Upper lobe of left lung (tissue), 6 donors: ENCODE data around the gene KRTAP16-1. TPM values are rescaled to one million over a fixed set of nuclear protein-coding genes. Genes with fewer than 3 reads are reported as not detected.
A peak's percentile ranks its signal among the peaks of the same experiment; 100 is the strongest.
"Not testable (repeated sequence)": the region's sequence is repeated elsewhere in the genome, so short reads cannot be mapped to it uniquely, and the experiment has no call there.

Source experiments
- ATAC-seq, 2 donors: fragments of 200-7000 bp; cut with Tn5 transposase; one replicate each; pipeline ENCODE4 v1.9.1; 2022; ENCODE audit warnings: mild to moderate bottlenecking in 2 of 2, moderate library complexity in 2 of 2; ENCODE audit not compliant: low FRiP score in 2 of 2
- DNase-seq, 2 donors: peaks; one replicate each; pipeline ENCODE4 v3.0.0-alpha.2; 2019 to 2020
- H3K27ac ChIP-seq, 4 donors: fragments of 200-600 bp; sonication (generic); one replicate each; pipeline ENCODE4 v1.5.1; 2016 to 2019
- H3K27me3 ChIP-seq, 4 donors: fragments of 200-600 bp; sonication (generic); one replicate each; pipeline ENCODE4 v1.5.1; 2017 to 2019
- H3K36me3 ChIP-seq, 4 donors: fragments of 200-600 bp; sonication (generic); one replicate each; pipeline ENCODE4 v1.5.1; 2016 to 2019
- H3K4me1 ChIP-seq, 4 donors: fragments of 200-600 bp; sonication (generic); one replicate each; pipeline ENCODE4 v1.5.1; 2018 to 2019
- H3K4me3 ChIP-seq, 4 donors: fragments of 200-600 bp; sonication (generic); one replicate each; pipeline ENCODE4 v1.5.1; 2017 to 2019; ENCODE audit warnings: mild to moderate bottlenecking in 2 of 4, moderate library complexity in 1 of 4
- H3K9me3 ChIP-seq, 4 donors: fragments of 200-600 bp; sonication (generic); one replicate each; pipeline ENCODE4 v1.5.1; 2018 to 2019
- EP300 ChIP-seq, 4 donors: sonication (generic); formaldehyde crosslinking; IDR thresholded peaks; one replicate each; pipeline ENCODE4 v1.5.1; 2017; ENCODE audit warnings: antibody characterized with exemption in 4 of 4, control low read depth in 2 of 4
- POLR2A ChIP-seq, 4 donors: fragments of 450-650 bp; IDR thresholded peaks; one replicate each; pipeline ENCODE4 v1.5.1; 2016 to 2017; ENCODE audit warnings: antibody characterized with exemption in 4 of 4, mild to moderate bottlenecking in 2 of 4
- POLR2AphosphoS5 ChIP-seq, 2 donors: sonication (generic); formaldehyde crosslinking; IDR thresholded peaks; one replicate each; pipeline ENCODE4 v1.5.1; 2017; ENCODE audit warnings: antibody characterized with exemption in 2 of 2
- WGBS, 2 donors: methylation state at CpG; one replicate each; pipeline ENCODE4 v1.1.5; 2017 to 2018; 5-methylcytosine and 5-hydroxymethylcytosine counted together
- total RNA-seq, 6 donors: library from RNA; depleted of rRNA in 4 of 6; stranded (reverse); fragments of >200 nt in 4 of 6; gene quantifications; one replicate each; pipeline versions ENCODE4 v1.1.0 to v1.2.1, GENCODE V29; 2016 to 2021
- TF ChIP-seq, protein P1 (sequence below), 6 experiments: fragments of 450-650 bp in 4 of 6; fragments of 200-600 bp in 2 of 6; sonication (generic) in 2 of 6; IDR thresholded peaks; one replicate each; pipeline ENCODE4 v1.5.1; 2016 to 2019; ENCODE audit warnings: antibody characterized with exemption in 6 of 6
- donor health status: DM: no; HTN: no; CAD: no; lungs with moderate emphysema.
- donor health status: DM: no; HTN: yes; CAD: no; lungs with severe emphysema.

Gene KRTAP16-1
- total RNA-seq, 6 donors from 2014 or later = not detected

DNA sequence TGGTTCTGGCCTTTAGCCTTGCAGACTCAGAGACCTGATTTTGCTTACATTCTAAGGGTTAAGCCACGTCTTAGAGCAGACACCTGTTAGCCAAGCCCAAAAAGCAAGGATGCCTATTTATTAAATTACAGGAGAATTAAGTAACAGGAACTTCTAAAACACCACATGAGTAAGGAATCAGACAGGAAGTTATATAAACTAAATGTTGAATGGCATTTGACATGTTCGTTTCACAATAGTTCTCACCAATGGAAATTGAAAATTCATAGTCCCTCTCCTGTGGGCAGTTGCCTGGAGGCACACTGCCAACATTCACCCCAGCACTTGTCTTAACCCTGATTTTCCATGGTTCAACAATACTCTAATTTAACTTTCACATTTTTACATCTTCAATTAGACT lies 24.6 kb downstream of the KRTAP16-1 start:
- no peak overlapping the region for H3K27ac ChIP-seq
- no peaks in the 10 kb centered on the region for H3K27me3 ChIP-seq
- no peaks in the 10 kb centered on the region for H3K36me3 ChIP-seq
- H3K9me3 ChIP-seq = no peaks in the 10 kb centered on the region
- H3K4me1 ChIP-seq = no peaks in the 10 kb centered on the region
- WGBS, 2 donors = 10 to 17% methylated on average over 2 of the region's 2 CpGs
- no peak overlapping the region for H3K4me3 ChIP-seq
- no peak for ATAC-seq
- DNase-seq = no peak
- TF ChIP-seq EP300 (IDR thresholded peaks at IDR 0.05) (no peak), POLR2A (IDR thresholded peaks at IDR 0.05) (no peak), POLR2AphosphoS5 (IDR thresholded peaks at IDR 0.05) (no peak)
- TF ChIP-seq, protein P1, sequence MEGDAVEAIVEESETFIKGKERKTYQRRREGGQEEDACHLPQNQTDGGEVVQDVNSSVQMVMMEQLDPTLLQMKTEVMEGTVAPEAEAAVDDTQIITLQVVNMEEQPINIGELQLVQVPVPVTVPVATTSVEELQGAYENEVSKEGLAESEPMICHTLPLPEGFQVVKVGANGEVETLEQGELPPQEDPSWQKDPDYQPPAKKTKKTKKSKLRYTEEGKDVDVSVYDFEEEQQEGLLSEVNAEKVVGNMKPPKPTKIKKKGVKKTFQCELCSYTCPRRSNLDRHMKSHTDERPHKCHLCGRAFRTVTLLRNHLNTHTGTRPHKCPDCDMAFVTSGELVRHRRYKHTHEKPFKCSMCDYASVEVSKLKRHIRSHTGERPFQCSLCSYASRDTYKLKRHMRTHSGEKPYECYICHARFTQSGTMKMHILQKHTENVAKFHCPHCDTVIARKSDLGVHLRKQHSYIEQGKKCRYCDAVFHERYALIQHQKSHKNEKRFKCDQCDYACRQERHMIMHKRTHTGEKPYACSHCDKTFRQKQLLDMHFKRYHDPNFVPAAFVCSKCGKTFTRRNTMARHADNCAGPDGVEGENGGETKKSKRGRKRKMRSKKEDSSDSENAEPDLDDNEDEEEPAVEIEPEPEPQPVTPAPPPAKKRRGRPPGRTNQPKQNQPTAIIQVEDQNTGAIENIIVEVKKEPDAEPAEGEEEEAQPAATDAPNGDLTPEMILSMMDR (IDR thresholded peaks at IDR 0.05) = no peak

DNA sequence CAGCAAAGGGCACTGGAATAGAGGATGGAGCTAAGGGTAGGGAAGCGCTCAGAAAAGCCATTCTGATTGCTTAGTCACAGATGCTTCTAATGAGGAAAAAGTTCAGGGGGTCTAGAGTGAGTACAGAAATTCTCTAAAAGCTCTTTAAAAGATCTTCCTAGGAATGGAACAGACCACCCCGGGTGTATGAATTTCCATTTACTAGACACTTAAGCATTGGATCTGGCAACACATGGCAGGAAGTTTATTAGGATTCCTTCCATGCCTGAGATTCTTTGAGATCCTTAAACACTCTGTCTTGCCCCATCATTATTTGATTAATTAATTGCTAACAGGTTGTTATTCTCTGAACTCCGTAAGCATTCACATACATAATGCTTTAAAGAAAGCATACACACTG lies 25.1 kb downstream of the KRTAP16-1 start:
- Histone ChIP-seq H3K4me1 (no peaks in the 10 kb centered on the region), H3K27me3 (no peaks in the 10 kb centered on the region), H3K36me3 (no peaks in the 10 kb centered on the region), H3K4me3 (no peak overlapping the region), H3K9me3 (no peaks in the 10 kb centered on the region), H3K27ac (no peak overlapping the region)
- DNase-seq (no peak), ATAC-seq (no peak)
- no peak for TF ChIP-seq POLR2A (IDR thresholded peaks at IDR 0.05)
- TF ChIP-seq EP300 (IDR thresholded peaks at IDR 0.05) = no peak
- TF ChIP-seq, protein P1 (IDR thresholded peaks at IDR 0.05) = no peak
- TF ChIP-seq POLR2AphosphoS5 (IDR thresholded peaks at IDR 0.05) = no peak
- WGBS, 2 donors = 48 to 53% methylated on average over 3 of the region's 3 CpGs

DNA sequence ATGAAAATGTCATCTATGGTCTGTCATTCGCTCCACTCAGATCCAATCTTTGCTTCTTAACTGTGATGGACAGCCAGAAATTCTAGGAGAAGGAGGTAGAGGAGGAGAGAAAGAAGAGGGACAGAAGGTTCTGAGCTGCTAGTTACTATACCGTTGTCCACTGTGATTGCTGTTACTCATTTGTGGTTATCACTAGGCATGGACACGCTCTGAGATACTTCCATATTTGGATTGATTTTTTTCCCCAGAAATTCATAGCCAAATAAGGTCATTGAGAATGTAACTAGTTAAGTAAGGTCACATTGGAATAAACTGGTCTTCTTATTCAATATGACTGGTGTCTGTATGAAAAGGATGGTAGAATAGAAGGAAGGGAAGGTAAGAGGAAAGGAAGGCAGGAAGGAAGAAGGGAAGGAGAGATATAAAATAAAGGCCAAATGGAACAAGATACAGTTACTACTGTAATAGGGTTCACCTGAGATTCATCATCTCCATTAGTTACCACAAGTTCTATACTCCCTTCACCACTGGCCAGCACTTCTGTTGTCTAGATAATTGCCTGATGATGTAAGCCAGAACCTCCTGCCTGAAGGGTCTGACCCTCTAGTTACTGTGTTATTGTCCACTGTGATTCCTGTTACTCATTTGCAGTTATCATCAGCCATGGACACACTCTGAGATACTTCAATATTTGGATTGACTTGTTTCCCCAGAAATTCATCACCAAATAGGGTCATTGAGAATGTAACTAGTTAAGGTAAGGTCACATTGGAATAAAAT lies 30.7 kb downstream of the KRTAP16-1 start:
- Histone ChIP-seq H3K27me3 (no peaks in the 10 kb centered on the region), H3K27ac (no peak overlapping the region), H3K9me3 (no peaks in the 10 kb centered on the region), H3K36me3 (no peaks in the 10 kb centered on the region), H3K4me1 (no peaks in the 10 kb centered on the region), H3K4me3 (no peak overlapping the region)
- DNase-seq (no peak), ATAC-seq (no peak)
- TF ChIP-seq POLR2A (IDR thresholded peaks at IDR 0.05) (no peak), POLR2AphosphoS5 (IDR thresholded peaks at IDR 0.05) (no peak), EP300 (IDR thresholded peaks at IDR 0.05) (no peak)
- TF ChIP-seq, protein P1 (IDR thresholded peaks at IDR 0.05) = no peak
- WGBS, 2 donors = 87 to 88% methylated on average over 3 of the region's 3 CpGs

DNA sequence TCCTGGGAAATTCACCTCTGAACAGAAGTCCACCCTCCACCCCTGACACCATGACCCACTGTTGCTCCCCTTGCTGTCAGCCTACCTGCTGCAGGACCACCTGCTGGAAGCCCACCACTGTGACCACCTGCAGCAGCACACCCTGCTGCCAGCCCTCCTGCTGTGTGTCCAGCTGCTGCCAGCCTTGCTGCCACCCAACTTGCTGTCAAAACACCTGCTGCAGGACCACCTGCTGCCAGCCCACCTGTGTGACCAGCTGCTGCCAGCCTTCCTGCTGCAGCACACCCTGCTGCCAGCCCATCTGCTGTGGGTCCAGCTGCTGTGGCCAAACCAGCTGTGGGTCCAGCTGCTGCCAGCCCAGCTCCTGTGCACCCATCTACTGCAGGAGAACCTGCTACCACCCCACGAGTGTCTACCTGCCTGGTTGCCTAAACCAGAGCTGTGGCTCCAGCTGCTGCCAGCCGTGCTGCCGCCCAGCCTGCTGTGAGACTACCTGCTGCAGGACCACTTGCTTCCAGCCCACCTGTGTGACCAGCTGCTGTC lies 33.4 kb downstream of the KRTAP16-1 start, which contains the start of gene KRTAP9-7:
TSS of gene KRTAP9-7 (plus strand) at position 51 of the 543 bp plus-strand sequence. CDS start at position 51, 0 bp downstream.
- H3K4me3 ChIP-seq, H3K4me1 ChIP-seq, H3K9me3 ChIP-seq, H3K36me3 ChIP-seq, H3K27ac ChIP-seq, H3K27me3 ChIP-seq, ATAC-seq: not testable (repeated sequence)
- peak in 1 of 2 donors; percentile 54 for DNase-seq
- 80% methylated on average over 3 of the region's 3 CpGs; no CpG with 5 or more reads in 1 of the 2 donors for WGBS, 2 donors

DNA sequence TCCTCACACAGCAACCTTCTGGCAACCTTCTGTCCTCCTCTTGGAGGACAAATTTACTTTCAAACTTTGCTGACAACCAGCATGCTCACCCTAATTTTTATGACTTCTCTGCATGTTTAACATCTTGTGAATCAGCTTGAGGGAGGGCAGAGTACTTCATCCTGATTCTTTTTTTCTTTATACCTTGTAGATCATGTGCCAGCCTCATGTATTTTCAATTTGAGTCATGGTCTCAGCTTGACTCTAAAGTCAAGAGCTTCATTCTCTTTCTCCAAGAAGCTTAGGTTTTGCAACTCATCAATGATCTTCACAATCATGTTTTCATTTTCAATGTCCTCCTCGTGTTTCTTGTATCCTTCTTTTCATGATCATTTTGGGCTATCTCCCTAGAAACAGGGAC lies 37.3 kb downstream of the KRTAP16-1 start:
- Histone ChIP-seq H3K36me3 (no peaks in the 10 kb centered on the region), H3K4me3 (no peak overlapping the region), H3K27ac (no peak overlapping the region), H3K27me3 (no peaks in the 10 kb centered on the region), H3K9me3 (no peaks in the 10 kb centered on the region), H3K4me1 (no peaks in the 10 kb centered on the region)
- no peak for TF ChIP-seq EP300 (IDR thresholded peaks at IDR 0.05)
- no peak for TF ChIP-seq POLR2AphosphoS5 (IDR thresholded peaks at IDR 0.05)
- TF ChIP-seq, protein P1 (IDR thresholded peaks at IDR 0.05) = no peak
- TF ChIP-seq POLR2A (IDR thresholded peaks at IDR 0.05) = no peak
- ATAC-seq (no peak), DNase-seq (no peak)
- 42% methylated on average over 1 of the region's 1 CpG; no CpG with 5 or more reads in 1 of the 2 donors for WGBS, 2 donors

DNA sequence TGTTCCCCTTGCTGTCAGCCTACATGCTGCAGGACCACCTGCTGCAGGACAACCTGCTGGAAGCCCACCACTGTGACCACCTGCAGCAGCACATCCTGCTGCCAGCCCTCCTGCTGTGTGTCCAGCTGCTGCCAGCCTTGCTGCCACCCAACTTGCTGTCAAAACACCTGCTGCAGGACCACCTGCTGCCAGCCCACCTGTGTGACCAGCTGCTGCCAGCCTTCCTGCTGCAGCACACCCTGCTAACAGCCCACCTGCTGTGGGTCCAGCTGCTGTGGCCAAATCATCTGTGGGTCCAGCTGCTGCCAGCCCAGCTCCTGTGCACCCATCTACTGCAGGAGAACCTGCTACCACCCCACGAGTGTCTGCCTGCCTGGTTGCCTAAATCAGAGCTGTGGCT lies 37.8 kb downstream of the KRTAP16-1 start:
- H3K27ac ChIP-seq, H3K9me3 ChIP-seq, DNase-seq, H3K27me3 ChIP-seq, ATAC-seq, H3K4me1 ChIP-seq, H3K4me3 ChIP-seq, H3K36me3 ChIP-seq: not testable (repeated sequence)
- no CpG with 5 or more reads among the region's 1 CpG for WGBS, 2 donors
